ENCODE measurements around the gene CELF2. TPM values are rescaled to one million over a fixed set of nuclear protein-coding genes. Genes with fewer than 3 reads are reported as not detected.

Gene CELF2
- total and polyA plus RNA-seq, 2 experiments from 2014 or later = 14.4 to 26.5 TPM

DNA sequence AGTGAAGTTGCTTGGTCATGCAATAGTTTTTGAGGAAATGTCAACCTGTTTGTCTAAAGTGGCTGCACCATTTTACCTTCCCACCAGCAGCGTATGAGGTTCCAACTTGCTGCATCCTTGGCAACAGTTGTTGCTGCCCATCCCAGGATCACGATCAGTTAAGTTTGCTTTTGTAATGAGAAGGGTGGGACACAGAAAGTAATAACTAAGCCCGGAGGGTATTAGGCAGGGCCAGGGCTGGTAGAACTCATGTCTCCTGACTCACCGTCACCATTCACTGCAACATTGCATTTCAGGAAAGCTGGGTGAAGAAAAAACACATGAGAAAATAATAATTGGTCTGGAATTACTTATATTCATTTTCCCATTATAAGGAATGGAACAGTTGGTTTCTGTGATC, 25.4 kb downstream of the CELF2 start:
- Histone ChIP-seq H2AFZ (no peak overlapping the region), H3K4me3 (no peak overlapping the region), H3K4me1 (ENCODE audit: insufficient read depth) (peaks cover 17% of the 10 kb centered on the region), H3K36me3 (ENCODE audit: low read depth) (no peaks in the 10 kb centered on the region), H3F3A (ENCODE audit: insufficient read depth) (no peaks in the 10 kb centered on the region), H3K79me2 (ENCODE audit: insufficient read depth) (no peaks in the 10 kb centered on the region), H3K4me2 (ENCODE audit: unreplicated experiment) (no peak overlapping the region), H3K27me3 (replicated peaks; ENCODE audit: insufficient read depth) (no peaks in the 10 kb centered on the region), H4K20me1 (ENCODE audit: insufficient read depth) (no peaks in the 10 kb centered on the region), H3K27ac (no peak overlapping the region), H3K9me3 (ENCODE audit: low read depth) (no peaks in the 10 kb centered on the region), H3K9ac (no peak overlapping the region), H3K9me2 (ENCODE audit: insufficient read depth) (no peaks in the 10 kb centered on the region)
- DNase-seq = no peak
- TF ChIP-seq EZH2 (IDR thresholded peaks at IDR 0.05; ENCODE audit: insufficient read depth, poor library complexity, severe bottlenecking) (no peak), EZH2phosphoT487 (IDR thresholded peaks at IDR 0.05; ENCODE audit: insufficient read depth, low read depth) (no peak)
- 46 to 51% methylated on average over 4 of the region's 4 CpGs for WGBS, 2 experiments (ENCODE audit: low coverage in 1 of 2, low lambda C conversion rate in 2 of 2, missing lambda C conversion rate in 2 of 2)
- in situ Hi-C loops (cut with MboI) = loop anchor here (25.0 kb wide), 1 partner anchor 1706 kb away; no protein-coding TSS in a partner anchor

GRCh38 chr10:11043446-11044127, 25.9 kb downstream of the CELF2 start:
- Histone ChIP-seq H3K9me2 (ENCODE audit: insufficient read depth) (no peaks in the 10 kb centered on the region), H3K9me3 (ENCODE audit: low read depth) (no peaks in the 10 kb centered on the region), H3F3A (ENCODE audit: insufficient read depth) (no peaks in the 10 kb centered on the region), H3K4me2 (ENCODE audit: unreplicated experiment) (no peak overlapping the region), H3K27me3 (replicated peaks; ENCODE audit: insufficient read depth) (no peaks in the 10 kb centered on the region), H3K27ac (no peak overlapping the region), H4K20me1 (ENCODE audit: insufficient read depth) (no peaks in the 10 kb centered on the region), H3K9ac (no peak overlapping the region), H3K4me3 (no peak overlapping the region), H3K36me3 (ENCODE audit: low read depth) (no peaks in the 10 kb centered on the region), H3K4me1 (ENCODE audit: insufficient read depth) (peaks cover 17% of the 10 kb centered on the region), H3K79me2 (ENCODE audit: insufficient read depth) (no peaks in the 10 kb centered on the region), H2AFZ (no peak overlapping the region)
- WGBS, 2 experiments (ENCODE audit: low coverage in 1 of 2, low lambda C conversion rate in 2 of 2, missing lambda C conversion rate in 2 of 2) = 87 to 89% methylated on average over 21 to 23 of the region's 23 CpGs
- no peak for TF ChIP-seq EZH2 (IDR thresholded peaks at IDR 0.05; ENCODE audit: insufficient read depth, poor library complexity, severe bottlenecking)
- in situ Hi-C loops (cut with MboI) = loop anchor here (25.0 kb wide), 1 partner anchor 1706 kb away; no protein-coding TSS in a partner anchor
- no peak for DNase-seq

- TF ChIP-seq EZH2phosphoT487 (IDR thresholded peaks at IDR 0.05; ENCODE audit: insufficient read depth, low read depth) (no peak), EZH2 (IDR thresholded peaks at IDR 0.05; ENCODE audit: insufficient read depth, poor library complexity, severe bottlenecking) (no peak)
- in situ Hi-C loops (cut with MboI) = loop anchor here (25.0 kb wide), 1 partner anchor 1708 kb away; no protein-coding TSS in a partner anchor
Measured at GRCh38 chr10:11045487-11045886, 27.8 kb downstream of the CELF2 start.

GRCh38 chr10:11045995-11046775, 28.5 kb downstream of the CELF2 start:
- Histone ChIP-seq H3K4me3 (peak overlapping the region; percentile 3), H3F3A (ENCODE audit: insufficient read depth) (no peaks in the 10 kb centered on the region), H3K27me3 (replicated peaks; ENCODE audit: insufficient read depth) (no peaks in the 10 kb centered on the region), H4K20me1 (ENCODE audit: insufficient read depth) (no peaks in the 10 kb centered on the region), H3K4me1 (ENCODE audit: insufficient read depth) (peaks cover 17% of the 10 kb centered on the region), H3K4me2 (ENCODE audit: unreplicated experiment) (peak overlapping the region; percentile 40), H3K79me2 (ENCODE audit: insufficient read depth) (no peaks in the 10 kb centered on the region), H3K36me3 (ENCODE audit: low read depth) (no peaks in the 10 kb centered on the region), H3K9me3 (ENCODE audit: low read depth) (no peaks in the 10 kb centered on the region), H3K9ac (peak overlapping the region; percentile 18; the same call in 1 of the 2 replicates), H2AFZ (peak overlapping the region; percentile 59), H3K9me2 (ENCODE audit: insufficient read depth) (no peaks in the 10 kb centered on the region), H3K27ac (0 out of 2 replicates have a peak overlapping the region, but pooled peaks have one; percentile 13)
- 35 to 46% methylated on average over 23 of the region's 23 CpGs for WGBS, 2 experiments (ENCODE audit: low coverage in 1 of 2, low lambda C conversion rate in 2 of 2, missing lambda C conversion rate in 2 of 2)
- peak; percentile 21 for DNase-seq
- no peak for TF ChIP-seq EZH2phosphoT487 (IDR thresholded peaks at IDR 0.05; ENCODE audit: insufficient read depth, low read depth)
- TF ChIP-seq EZH2 (IDR thresholded peaks at IDR 0.05; ENCODE audit: insufficient read depth, poor library complexity, severe bottlenecking) = no peak
- in situ Hi-C loops (cut with MboI) = loop anchor here (25.0 kb wide), 1 partner anchor 1709 kb away; no protein-coding TSS in a partner anchor

More at GRCh38 chr10:11045487-11045886, 27.8 kb downstream of the CELF2 start:
- Histone ChIP-seq H2AFZ (peak overlapping the region; percentile 59; the same call in 1 of the 2 replicates), H3K27me3 (replicated peaks; ENCODE audit: insufficient read depth) (no peaks in the 10 kb centered on the region), H3K27ac (no peak overlapping the region), H4K20me1 (ENCODE audit: insufficient read depth) (no peaks in the 10 kb centered on the region), H3K79me2 (ENCODE audit: insufficient read depth) (no peaks in the 10 kb centered on the region), H3F3A (ENCODE audit: insufficient read depth) (no peaks in the 10 kb centered on the region), H3K9ac (peak overlapping the region; percentile 18; the same call in 1 of the 2 replicates), H3K9me3 (ENCODE audit: low read depth) (no peaks in the 10 kb centered on the region), H3K4me1 (ENCODE audit: insufficient read depth) (peaks cover 17% of the 10 kb centered on the region), H3K9me2 (ENCODE audit: insufficient read depth) (no peaks in the 10 kb centered on the region), H3K4me2 (ENCODE audit: unreplicated experiment) (peak overlapping the region; percentile 40), H3K36me3 (ENCODE audit: low read depth) (no peaks in the 10 kb centered on the region), H3K4me3 (peak overlapping the region; percentile 3; the same call in 1 of the 2 replicates)
- DNase-seq = no peak
- 96 to 98% methylated on average over 3 of the region's 3 CpGs for WGBS, 2 experiments (ENCODE audit: low coverage in 1 of 2, low lambda C conversion rate in 2 of 2, missing lambda C conversion rate in 2 of 2)

All from GM23248 (cell line).